ENCODE data around the gene ITK.

- TF ChIP-seq SUZ12 (IDR thresholded peaks at IDR 0.05; ENCODE audit: extremely low read depth, insufficient read depth, insufficient read length), result no peak
- TF ChIP-seq YY1 (IDR thresholded peaks at IDR 0.05; ENCODE audit: insufficient read depth, insufficient read length), result no peak
Observed at GRCh38 chr5:157137691-157138090, 42.9 kb upstream of the ITK start.

All from NT2/D1 (cell line).